Mucosa of gallbladder (tissue), 1 donor: ENCODE data around the gene RMI1. TPM values are rescaled to one million over a fixed set of nuclear protein-coding genes. Genes with fewer than 3 reads are reported as not detected.
"Not testable (repeated sequence)": the region's sequence is repeated elsewhere in the genome, so short reads cannot be mapped to it uniquely, and the experiment has no call there.

ENCODE experiments used
- DNase-seq: peaks from one replicate; pipeline ENCODE4 v3.0.0-alpha.2; 2020; ENCODE audit warnings: low spot score
- total RNA-seq: library from RNA; stranded (reverse); gene quantifications from one replicate; pipeline ENCODE4 v1.2.1, GENCODE V29; 2021
- donor health status: DM: no; HTN: no; CAD: no.

RMI1 gene
- total RNA-seq, 1 donor from 2014 or later, result 7.5 TPM

GRCh38 chr9:84007662-84008061 lies 27.1 kb downstream of the RMI1 start:
- DNase-seq, result no peak

GRCh38 chr9:84024041-84024575 lies 43.5 kb downstream of the RMI1 start:
- DNase-seq, result no peak

DNA sequence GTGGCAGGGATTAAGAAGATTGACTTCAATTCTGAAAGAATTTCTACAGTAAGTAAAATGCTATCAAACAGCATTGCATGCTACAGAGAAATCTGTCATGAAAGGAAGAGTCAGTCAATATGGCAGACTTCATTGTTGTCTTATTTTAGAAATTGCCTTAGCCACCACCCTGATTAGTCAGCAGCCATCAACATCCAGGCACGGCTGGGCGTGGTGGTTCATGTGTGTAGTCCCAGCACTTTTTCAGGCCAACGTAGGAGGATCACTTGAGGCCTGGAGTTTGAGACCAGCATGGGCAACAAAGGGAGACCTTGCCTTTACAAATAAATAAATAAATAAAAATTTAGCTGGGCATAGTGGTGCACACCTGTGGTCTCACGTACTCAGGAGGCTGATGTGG lies 46.6 kb downstream of the RMI1 start:
- DNase-seq, result no peak

DNA sequence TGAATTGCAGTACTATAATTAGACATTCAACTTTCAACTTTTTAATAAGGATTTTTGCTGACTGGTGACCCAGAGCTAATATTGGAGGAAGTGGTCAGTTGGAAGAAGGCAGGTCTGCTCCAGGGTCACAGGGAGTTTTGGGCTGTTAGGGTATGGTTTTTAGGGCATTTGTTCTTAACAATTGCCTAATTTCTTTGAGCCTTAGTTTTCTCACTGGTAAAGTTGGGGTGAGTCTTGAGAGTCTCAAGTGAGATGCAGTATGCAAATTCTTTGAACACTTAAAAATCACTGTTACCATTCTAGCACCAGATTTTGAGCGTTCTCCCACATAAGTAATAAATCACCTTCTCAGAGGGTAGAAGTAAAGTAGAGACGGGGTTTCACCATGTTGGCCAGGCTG lies 50.9 kb downstream of the RMI1 start:
- no peak for DNase-seq

DNA sequence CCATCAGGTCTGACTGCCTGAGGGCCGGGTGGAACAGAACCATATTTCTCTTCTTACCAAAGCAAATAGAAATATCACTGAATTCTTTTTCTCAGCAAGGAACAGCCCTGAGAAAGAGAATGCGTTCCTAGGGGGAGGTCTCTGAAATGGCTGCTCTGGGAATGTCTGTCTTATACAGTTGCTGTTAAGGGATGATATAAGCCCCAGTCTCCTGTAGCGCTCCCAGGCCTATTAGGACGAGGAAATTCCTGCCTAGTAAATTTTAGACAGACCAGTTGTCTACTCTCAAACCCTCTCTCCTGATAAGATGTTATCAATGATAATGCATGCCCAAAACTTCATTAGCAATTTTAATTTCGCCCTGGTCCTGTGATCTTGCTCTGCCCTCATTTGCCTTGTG lies 61.3 kb downstream of the RMI1 start:
- not testable (repeated sequence) for DNase-seq

GRCh38 chr9:84045481-84046097 lies 65.0 kb downstream of the RMI1 start:
- no peak for DNase-seq

Other genes starting within 250 kb of the RMI1 start
- 14.0 TPM for gene GKAP1, start 163.0 kb upstream of the RMI1 start, total RNA-seq
- gene KIF27, start 59.4 kb upstream of the RMI1 start, total RNA-seq, result 7.9 TPM
- gene HNRNPK, start 590 bp upstream of the RMI1 start, total RNA-seq, result 381 TPM